Activated naive CD4-positive, alpha-beta T cell treated with anti-CD3 and anti-CD28 coated beads, Interleukin-2, amount 50 U/mL, for 72 hours (primary cell): ENCODE results near the gene FILIP1L. TPM values are rescaled to one million over a fixed set of nuclear protein-coding genes. Genes with fewer than 3 reads are reported as not detected.
A peak's percentile ranks its signal among the peaks of the same experiment; 100 is the strongest.

Experiments
- ATAC-seq, 2 donors: fragments of 150-1000 bp; cut with Tn5 transposase; 2 replicates each; pipeline ENCODE4 v1.10.0; 2021; ENCODE audit warnings: mild to moderate bottlenecking in 2 of 2, moderate library complexity in 2 of 2
- DNase-seq, 2 donors: peaks; one replicate each; pipeline ENCODE4 v3.0.0; 2021 to 2022; ENCODE audit warnings: low spot score in 2 of 2
- H3K27ac Mint-ChIP-seq, 2 donors: one replicate each; pipeline ENCODE4 v1.8.0; 2022; ENCODE audit warnings: mild to moderate bottlenecking in 2 of 2, mixed read lengths in 2 of 2
- H3K36me3 Mint-ChIP-seq, 2 donors: one replicate each; pipeline ENCODE4 v1.8.0; 2022; ENCODE audit warnings: mixed read lengths in 2 of 2
- H3K9me3 Mint-ChIP-seq, 2 donors: one replicate each; pipeline ENCODE4 v1.8.0; 2022; ENCODE audit warnings: mixed read lengths in 2 of 2
- total RNA-seq, 2 donors: library from RNA; stranded (reverse); gene quantifications; one replicate each; pipeline ENCODE4 v1.2.3, GENCODE V29; 2022

Gene FILIP1L
- total RNA-seq, 2 donors from 2014 or later = 0.08 to 0.09 TPM

DNA sequence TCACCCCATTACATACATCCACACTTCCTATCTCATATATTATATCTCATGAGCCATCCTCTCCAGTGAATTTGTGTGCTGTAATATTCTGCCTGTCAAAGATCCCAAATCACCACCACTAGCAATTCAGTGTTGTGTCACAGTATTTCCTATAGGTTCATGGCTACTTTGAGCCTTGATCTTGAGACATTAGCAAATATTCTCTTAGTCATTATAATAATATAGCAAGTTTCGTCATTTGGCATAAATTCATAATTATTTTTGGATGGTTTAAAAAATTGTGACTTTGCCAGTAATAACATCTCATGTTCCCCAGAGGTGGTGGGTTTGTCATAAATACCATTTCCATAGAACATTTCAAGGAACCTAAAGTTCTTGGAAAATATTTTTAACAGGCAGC lies 249.0 kb downstream of the FILIP1L start:
- no peak for DNase-seq
- Mint-ChIP-seq H3K27ac (no peak overlapping the region), H3K36me3 (peaks cover 0 to 6% of the 10 kb centered on the region in 2 donors), H3K9me3 (no peaks in the 10 kb centered on the region)
- ATAC-seq = no peak

DNA sequence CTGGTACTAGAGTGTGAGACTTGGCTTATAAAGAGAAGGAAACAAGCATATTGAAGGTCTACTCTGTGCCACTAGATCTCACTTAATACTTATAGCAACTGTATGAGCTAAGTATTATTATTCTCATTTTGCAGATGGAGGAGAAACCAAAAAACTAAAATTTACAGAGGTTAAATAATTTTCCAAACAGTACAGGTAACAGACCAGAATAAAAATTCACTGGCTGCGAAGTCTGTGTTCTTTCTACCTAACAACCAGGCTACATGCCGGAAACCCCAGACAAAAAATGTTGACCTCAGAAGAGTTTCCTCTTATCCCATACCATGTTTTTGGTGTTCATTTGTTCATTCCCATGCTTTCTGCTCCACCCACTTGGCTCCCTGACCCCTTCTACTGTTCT lies 250.0 kb downstream of the FILIP1L start:
- no peaks in the 10 kb centered on the region for H3K9me3 Mint-ChIP-seq
- peaks cover 0 to 6% of the 10 kb centered on the region in 2 donors for H3K36me3 Mint-ChIP-seq
- no peak for DNase-seq
- ATAC-seq = no peak
- H3K27ac Mint-ChIP-seq = no peak overlapping the region

DNA sequence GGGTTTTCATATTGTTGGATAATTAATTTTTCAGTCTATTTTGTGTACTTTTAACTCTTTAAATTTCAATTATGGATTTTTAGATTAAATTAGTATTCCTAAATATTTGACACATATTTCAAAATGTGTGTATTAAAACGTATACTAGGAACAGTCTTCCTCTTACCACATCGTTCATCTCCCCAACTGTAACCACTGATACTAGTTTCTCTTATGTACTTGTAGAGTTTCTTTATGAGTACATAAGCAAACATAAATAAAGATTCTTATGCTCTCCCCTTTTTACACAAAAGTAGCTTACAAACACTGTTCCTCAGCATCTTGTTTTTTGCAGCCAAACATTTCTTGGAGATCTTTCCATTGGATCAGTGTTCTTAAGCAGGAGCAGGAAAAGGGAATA lies 250.7 kb downstream of the FILIP1L start:
- no peak overlapping the region for H3K27ac Mint-ChIP-seq

DNA sequence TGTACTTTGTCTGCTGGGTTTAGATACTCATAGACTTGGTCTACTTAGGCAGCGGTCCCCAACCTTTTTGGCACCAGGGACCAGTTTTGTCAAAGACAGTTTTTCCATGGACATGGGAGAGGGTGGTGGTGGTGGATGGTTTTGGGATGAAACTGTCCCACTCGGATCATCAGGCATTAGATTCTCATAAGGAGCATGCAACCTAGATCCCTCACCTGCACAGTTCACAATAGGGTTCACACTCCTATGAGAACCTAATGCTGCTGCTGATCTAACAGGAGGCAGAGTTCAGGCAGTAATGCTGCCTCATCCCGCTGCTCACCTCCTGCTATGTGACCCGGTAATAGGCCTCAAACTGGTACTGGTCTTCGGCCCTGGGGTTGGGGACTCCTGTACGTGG lies 251.3 kb downstream of the FILIP1L start:
- Mint-ChIP-seq H3K9me3 (no peaks in the 10 kb centered on the region), H3K36me3 (peaks cover 0 to 6% of the 10 kb centered on the region in 2 donors), H3K27ac (no peak overlapping the region)
- ATAC-seq = no peak
- no peak for DNase-seq

More for the DNA sequence above, 250.7 kb downstream of the FILIP1L start:
- Mint-ChIP-seq H3K36me3 (peaks cover 0 to 6% of the 10 kb centered on the region in 2 donors), H3K9me3 (no peaks in the 10 kb centered on the region)
- DNase-seq (no peak), ATAC-seq (no peak)

DNA sequence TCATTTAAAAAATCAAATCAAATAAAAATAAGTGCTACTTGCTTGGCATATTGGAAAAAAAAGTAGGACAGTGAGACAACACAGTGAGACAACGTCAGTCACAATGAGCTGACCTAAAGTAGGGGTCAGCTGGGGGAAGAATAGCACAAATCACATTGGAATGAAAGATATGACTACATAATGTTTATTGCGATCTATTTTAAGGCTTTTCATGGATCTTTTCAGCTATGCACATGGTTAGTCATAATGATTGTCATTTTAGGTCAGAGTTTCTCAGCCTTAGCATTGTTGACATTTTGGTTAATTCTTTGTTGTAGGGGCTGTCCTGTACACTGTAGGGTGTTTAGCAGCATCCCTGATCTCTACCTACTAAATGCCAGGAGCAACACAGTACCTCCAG lies 252.1 kb downstream of the FILIP1L start:
- Mint-ChIP-seq H3K27ac (no peak overlapping the region), H3K9me3 (no peaks in the 10 kb centered on the region), H3K36me3 (peaks cover 0 to 6% of the 10 kb centered on the region in 2 donors)
- DNase-seq = no peak
- ATAC-seq = no peak

DNA sequence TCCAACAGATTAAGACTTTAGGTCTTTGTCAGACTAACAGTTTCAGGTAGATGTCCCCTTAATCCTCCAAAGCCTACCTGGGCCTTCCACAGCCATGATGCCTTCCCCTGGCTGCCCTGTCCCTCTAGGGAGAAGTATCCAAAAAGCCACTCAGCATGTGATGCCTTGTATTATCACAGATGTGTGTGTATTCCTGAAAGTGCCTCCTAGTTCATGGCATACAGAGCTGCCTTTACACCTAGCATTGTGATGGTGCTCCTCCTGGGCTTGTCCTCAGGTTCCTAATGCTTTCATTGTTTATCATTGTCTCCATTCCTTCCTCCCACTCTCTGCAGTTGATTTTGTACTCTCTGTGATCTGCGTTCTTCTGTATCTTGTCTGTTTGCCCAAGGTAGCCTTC lies 253.1 kb downstream of the FILIP1L start:
- peaks cover under 1 to 6% of the 10 kb centered on the region in 2 donors for H3K36me3 Mint-ChIP-seq
- H3K27ac Mint-ChIP-seq = peak overlapping the region in 1 of 2 donors; percentile 31
- H3K9me3 Mint-ChIP-seq = no peaks in the 10 kb centered on the region
- no peak for DNase-seq
- ATAC-seq = no peak

DNA sequence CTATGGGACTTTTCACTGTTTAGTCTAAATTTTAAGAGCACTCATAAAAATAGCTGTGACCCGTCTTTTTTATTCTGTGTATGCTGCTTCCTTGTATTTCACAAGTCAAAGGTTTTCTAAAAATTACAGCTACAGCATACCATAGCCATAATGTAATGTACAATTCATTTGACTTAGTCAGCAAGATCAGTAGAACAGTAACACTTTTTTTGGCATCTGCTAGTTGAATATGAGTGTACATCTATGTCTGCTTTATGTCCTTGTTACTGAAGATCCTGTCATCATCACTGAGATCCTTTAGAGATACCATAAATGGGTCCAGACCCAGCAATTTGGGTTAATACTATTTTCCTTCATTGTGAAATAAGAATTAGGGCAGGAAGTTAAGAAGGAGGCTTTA lies 254.5 kb downstream of the FILIP1L start:
- ATAC-seq = no peak
- Mint-ChIP-seq H3K27ac (no peak overlapping the region), H3K36me3 (peaks cover 6% of the 10 kb centered on the region in 2 donors), H3K9me3 (no peaks in the 10 kb centered on the region)
- no peak for DNase-seq

DNA sequence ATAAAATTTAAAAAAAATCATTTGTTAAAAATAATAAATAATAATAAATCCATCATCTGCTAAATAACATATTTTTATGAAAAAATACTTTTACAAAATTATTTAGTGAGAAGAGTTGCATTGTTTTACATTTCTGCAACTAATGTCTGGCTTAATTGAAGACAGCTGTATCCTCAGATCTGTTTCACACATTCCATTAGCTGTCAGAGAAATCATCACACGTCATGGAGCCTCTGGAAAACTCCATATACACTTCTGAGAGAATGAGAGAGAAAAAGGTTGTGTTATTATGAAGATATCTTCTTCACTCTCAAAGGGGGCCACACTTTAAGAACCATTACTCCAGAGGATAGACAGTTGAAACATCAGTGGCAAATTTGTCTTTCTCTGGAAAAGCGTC lies 255.8 kb downstream of the FILIP1L start:
- no peak overlapping the region for H3K27ac Mint-ChIP-seq
- H3K9me3 Mint-ChIP-seq = no peaks in the 10 kb centered on the region
- ATAC-seq (no peak), DNase-seq (no peak)
- peaks cover 6% of the 10 kb centered on the region in 2 donors for H3K36me3 Mint-ChIP-seq

DNA sequence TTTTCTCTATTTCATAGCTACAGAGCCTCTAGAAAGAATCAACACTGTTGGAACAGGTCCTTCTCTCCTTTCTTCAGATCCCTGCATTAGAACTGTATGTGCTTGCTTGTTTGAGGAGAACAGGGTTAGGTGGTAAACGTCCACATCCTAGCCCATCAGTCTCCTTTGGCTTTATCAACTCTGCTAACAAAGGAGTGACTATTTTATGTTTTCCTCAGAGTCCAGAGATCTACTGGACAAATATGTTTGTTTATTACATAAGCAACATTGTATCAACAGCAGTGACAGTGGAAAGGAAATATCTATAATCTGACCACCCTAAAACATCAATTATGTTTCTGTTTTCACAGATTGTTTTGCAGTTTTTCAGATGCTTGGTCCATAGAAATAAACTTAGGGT lies 257.0 kb downstream of the FILIP1L start:
- Mint-ChIP-seq H3K36me3 (peaks cover 0 to 6% of the 10 kb centered on the region in 2 donors), H3K27ac (no peak overlapping the region), H3K9me3 (no peaks in the 10 kb centered on the region)
- ATAC-seq (no peak), DNase-seq (no peak)

DNA sequence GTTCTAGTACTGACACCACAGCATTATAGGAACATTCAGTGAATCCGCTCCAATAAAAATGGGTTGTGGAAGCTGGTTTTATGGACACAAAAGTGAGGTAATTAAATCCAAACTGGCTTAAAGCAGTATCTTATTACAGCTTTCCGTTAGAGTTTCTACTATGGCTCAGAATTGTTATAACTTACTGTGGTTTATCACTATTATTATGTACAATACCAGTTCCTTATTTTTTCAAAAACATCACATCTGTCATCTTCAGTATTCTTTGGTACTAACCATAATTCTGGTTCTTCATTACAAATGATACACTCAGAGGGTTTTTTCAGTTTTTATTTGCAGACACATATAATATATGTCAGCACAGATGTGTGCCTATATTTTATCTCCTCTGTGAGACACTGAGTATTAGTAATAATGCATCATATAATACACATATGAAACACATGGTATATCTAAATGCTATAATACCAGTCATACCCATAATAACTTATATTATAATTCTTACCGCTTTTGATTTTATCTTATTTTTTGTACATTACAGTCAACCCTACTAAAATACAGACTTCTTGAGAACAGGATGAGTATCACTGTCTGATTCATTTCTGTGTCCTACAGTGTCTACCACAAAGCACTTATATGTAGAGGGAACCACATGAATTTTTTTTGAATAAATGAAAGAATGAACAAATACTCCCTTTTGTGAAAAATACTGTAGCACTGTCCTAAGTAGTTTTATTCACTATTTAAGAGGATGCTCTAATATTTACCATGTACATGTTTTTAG lies 257.7 kb downstream of the FILIP1L start:
- no peak for DNase-seq
- H3K27ac Mint-ChIP-seq = no peak overlapping the region
- peak; percentile 87 to 95 for ATAC-seq
- H3K9me3 Mint-ChIP-seq = no peaks in the 10 kb centered on the region
- peaks cover 0 to 6% of the 10 kb centered on the region in 2 donors for H3K36me3 Mint-ChIP-seq

DNA sequence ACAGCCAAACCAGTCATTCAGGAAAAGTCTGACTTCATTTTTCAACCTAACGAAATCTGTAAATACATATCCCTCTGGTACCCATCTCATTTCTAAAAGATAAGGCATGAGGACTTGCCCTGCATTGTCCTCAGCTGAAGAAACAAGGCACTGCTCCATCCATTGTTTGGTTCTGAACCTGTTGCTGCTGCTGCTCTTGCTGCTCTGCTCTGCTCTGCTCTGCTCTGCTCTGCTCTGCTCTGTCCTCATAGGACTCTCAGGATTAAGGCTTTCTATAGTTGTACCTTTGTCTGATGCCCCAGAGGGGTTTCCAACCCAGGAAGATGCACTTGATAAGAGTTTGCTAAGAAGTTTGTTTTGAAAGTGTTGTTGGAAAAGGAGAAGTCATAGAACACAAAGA lies 258.4 kb downstream of the FILIP1L start:
- Mint-ChIP-seq H3K27ac (peak overlapping the region in 1 of 2 donors; percentile 4), H3K36me3 (peaks cover 0 to 6% of the 10 kb centered on the region in 2 donors), H3K9me3 (no peaks in the 10 kb centered on the region)
- no peak for DNase-seq
- no peak for ATAC-seq

DNA sequence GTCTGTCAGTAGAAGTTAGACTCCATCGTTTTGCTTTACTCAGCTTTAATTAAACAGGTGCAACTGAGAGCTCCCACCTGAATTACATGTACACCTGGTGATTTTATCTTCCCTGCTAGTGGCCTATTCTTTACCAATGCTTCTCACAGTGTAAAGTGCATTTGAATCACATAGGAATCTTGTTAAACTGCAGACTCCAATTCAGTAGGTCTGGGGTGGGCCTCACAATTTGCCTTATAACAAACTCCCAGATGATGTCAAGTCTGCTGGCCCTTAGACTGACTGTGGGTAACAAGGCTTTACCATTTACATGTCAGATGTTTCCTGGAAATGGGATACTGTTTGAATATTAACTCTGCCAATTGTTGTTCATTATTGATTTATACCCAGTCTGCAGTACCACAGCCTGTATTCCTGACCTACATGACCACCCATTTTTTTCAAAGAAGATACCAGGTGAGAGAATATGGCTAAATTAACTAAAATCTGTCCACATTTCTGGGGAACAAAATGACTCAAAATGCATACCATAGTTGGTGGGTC lies 259.5 kb downstream of the FILIP1L start:
- ATAC-seq (no peak), DNase-seq (no peak)
- no peaks in the 10 kb centered on the region for H3K9me3 Mint-ChIP-seq
- no peak overlapping the region for H3K27ac Mint-ChIP-seq
- peaks cover 0 to 6% of the 10 kb centered on the region in 2 donors for H3K36me3 Mint-ChIP-seq

DNA sequence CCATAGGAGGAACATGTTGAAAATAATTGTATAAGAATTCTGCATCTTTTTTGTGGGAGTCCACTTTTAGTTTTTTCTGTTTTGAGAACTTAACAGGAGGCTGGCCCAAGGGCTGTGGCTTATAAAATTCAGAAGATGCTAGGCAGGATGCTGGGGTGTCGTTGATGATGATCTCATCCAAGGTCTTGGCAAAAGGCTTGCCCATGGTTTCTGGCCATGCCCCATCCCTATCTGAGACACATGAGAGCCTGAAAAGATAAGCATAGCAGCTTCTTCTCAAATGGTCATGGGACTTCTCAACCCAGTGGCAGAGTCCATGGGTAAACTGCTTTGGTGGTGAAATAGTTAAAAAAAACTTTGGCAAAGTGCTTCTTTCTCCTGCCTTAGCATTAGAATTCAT lies 261.4 kb downstream of the FILIP1L start:
- Mint-ChIP-seq H3K27ac (no peak overlapping the region), H3K36me3 (peaks cover 0 to 6% of the 10 kb centered on the region in 2 donors), H3K9me3 (no peaks in the 10 kb centered on the region)
- no peak for ATAC-seq
- DNase-seq = no peak

DNA sequence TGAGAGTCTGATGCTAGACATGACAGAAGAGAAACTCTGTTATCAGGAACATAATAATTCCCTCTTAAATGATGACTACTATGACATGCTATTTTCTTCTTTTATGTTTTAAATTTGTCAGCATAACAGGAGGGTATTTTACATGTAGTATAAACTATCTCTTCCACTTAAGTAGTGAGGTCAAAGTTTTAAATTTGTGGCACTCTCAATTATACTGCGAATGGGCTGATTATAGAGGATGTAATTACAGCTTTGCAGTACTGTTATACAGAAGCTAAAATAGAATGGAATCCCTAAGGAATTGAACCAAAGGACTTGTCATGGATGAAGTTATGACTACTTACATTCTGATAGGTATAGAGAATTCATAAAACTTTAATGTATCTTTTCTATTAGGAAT lies 262.3 kb downstream of the FILIP1L start:
- ATAC-seq = no peak
- Mint-ChIP-seq H3K36me3 (peaks cover 0 to 6% of the 10 kb centered on the region in 2 donors), H3K9me3 (no peaks in the 10 kb centered on the region), H3K27ac (no peak overlapping the region)
- DNase-seq = no peak

DNA sequence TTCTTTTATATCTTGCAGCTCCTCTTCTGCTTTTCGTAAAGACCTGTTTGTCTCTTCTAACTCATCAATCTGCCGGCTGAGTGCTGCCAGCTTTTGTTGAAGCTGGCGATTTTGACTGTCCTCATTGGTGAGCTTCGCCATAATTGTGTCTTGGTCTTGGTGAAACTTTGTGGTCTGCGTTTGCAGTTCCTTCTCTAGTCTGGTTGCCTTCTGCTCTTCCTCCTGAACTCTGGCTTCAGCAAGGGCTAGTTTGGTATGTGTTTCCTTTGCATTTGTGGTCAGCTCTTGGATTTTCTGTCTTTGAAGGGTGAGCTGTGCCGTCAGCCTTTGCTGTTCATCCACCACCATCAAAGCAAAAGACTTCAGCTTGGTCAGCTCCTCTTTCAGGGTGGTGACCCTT lies 263.7 kb downstream of the FILIP1L start:
- no peak for ATAC-seq
- DNase-seq = no peak
- Mint-ChIP-seq H3K36me3 (no peaks in the 10 kb centered on the region), H3K9me3 (no peaks in the 10 kb centered on the region), H3K27ac (no peak overlapping the region)

DNA sequence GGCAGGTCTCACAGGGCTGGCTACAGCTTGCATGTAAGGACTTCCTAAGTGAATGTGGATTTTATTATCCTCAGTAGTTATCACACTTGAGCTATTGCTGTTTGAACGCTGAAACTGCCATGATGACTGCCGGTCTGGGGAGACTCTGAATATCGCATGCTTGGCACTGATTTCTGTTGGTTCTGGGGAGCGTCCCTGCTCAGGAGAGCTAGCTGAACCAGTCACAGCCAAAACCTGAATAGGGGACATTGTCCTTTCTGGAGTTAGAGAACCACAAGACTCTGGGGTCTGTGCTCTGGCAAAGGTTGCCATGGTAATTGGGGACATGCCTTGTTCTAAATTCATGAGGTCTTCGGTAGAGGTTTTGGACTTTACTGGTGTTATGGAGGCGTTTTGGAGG lies 265.9 kb downstream of the FILIP1L start:
- no peaks in the 10 kb centered on the region for H3K9me3 Mint-ChIP-seq
- H3K36me3 Mint-ChIP-seq = no peaks in the 10 kb centered on the region
- DNase-seq = no peak
- no peak overlapping the region for H3K27ac Mint-ChIP-seq
- ATAC-seq = no peak

DNA sequence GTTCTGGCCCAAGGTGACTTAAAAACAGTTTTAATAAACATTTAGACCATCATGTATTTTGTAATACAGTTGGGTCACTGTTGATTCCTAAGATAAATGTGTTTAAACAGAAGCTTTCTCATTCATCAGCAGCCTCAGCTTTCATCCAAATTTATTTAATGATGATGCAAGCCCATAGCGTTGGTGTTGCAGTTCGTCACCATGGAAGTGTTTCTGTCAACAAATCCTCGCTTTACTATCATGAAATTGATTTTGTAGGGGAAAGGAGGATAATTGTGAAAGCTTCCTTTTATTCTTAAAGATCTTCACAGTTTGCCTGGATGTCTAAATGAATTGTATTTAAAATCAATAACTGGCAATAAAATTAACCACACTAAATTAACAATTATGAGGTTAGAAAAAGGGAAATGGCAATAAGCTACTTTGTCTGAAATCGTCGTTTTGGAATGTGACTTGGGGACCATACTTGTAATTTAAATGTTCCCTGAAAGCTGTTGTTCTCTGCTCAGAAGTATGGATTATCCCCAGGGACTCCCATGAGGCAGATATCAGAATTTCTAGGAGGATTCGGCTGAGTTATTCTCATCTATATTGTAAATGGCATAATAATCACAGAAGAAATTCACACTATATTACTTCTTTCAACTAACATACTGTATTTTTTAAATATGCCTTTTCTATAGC lies 267.7 kb downstream of the FILIP1L start:
- H3K27ac Mint-ChIP-seq = no peak overlapping the region
- no peak for ATAC-seq
- no peaks in the 10 kb centered on the region for H3K36me3 Mint-ChIP-seq
- no peaks in the 10 kb centered on the region for H3K9me3 Mint-ChIP-seq
- no peak for DNase-seq
